ENCODE measurements around the gene CHD1.

The CHD1 gene

DNA sequence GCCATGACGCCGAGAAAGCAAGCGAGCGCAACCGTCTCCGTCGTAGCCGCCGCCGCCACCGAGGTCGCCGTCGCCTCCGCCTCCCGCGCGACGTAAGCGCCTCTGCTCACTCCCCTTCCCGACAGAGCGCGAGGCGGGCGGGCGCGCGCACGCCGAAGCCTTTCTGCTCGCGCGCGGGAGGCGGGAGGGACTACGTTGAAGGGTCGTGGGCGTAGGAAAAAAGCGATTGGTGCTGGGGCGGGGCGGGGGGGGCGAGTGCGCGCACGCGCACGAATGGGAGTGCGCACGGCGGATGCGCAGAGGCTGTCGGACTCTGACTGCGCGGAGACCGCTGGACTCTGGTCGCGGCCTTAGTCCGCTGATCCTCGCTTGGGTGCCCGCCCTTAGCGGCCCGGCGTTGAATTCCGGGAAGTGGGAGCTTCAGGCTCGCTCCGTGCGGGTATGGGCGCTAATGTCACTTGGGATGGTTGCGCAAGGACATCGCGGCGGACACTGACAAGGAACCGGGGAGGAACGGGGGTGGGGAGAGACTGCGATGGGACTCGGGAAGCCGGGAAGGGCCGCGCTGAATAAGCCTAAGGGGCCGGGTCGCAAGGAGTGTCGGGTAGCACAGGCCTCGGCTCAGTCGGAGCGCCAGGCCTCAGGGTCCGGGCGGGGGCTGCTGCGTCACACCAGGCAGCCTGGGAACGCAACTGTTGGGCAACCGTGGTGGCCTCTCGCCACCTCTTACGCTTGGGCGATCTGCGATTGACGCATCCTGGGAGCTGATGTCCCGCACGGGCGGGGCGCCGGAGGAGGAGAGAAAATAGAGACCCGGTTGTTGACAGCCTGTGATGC, at the start of gene CHD1:
Gene CHD1, minus strand, starts transcription at position 135 of the 837 bp plus-strand sequence. CDS start 2,621 bp downstream, outside the sequence.
- TF ChIP-seq TARDBP (IDR thresholded peaks at IDR 0.05), result no peak
- no peak for TF ChIP-seq FOXM1 (IDR thresholded peaks at IDR 0.05; ENCODE audit: borderline replicate concordance)
- TF ChIP-seq SUZ12 (IDR thresholded peaks at IDR 0.05), result no peak
- TF ChIP-seq BHLHE40 (IDR thresholded peaks at IDR 0.05; ENCODE audit: borderline replicate concordance), result no peak
- peak; percentile 47 for TF ChIP-seq ELF4 (IDR thresholded peaks at IDR 0.05)
- TF ChIP-seq FOXA1 (IDR thresholded peaks at IDR 0.05), result no peak
- TF ChIP-seq, protein P1, sequence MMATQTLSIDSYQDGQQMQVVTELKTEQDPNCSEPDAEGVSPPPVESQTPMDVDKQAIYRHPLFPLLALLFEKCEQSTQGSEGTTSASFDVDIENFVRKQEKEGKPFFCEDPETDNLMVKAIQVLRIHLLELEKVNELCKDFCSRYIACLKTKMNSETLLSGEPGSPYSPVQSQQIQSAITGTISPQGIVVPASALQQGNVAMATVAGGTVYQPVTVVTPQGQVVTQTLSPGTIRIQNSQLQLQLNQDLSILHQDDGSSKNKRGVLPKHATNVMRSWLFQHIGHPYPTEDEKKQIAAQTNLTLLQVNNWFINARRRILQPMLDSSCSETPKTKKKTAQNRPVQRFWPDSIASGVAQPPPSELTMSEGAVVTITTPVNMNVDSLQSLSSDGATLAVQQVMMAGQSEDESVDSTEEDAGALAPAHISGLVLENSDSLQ (IDR thresholded peaks at IDR 0.05), result peak; percentile 96
- TF ChIP-seq L3MBTL2 (conservative IDR thresholded peaks at IDR 0.05), result peak; percentile 23; the same call in 1 of the 2 replicates
- no peak; the same call in 1 of the 2 replicates for TF ChIP-seq LEF1 (IDR thresholded peaks at IDR 0.05; ENCODE audit: borderline replicate concordance)
- TF ChIP-seq ARNT (IDR thresholded peaks at IDR 0.05), result no peak
- no peak for TF ChIP-seq FOXK2 (IDR thresholded peaks at IDR 0.05)
- no peak for TF ChIP-seq SP1 (IDR thresholded peaks at IDR 0.05)
- ChIA-PET POLR2A (interaction anchor here (0.6 to 2.4 kb wide), 17 partner anchors 11 to 127 kb away, joined by 3 to 23 read pairs (median 4); no protein-coding TSS in a partner anchor), CTCF (interaction anchor here (0.9 kb wide), 1 partner anchor 21 kb away, joined by 3 read pairs; no protein-coding TSS in a partner anchor)
- DNase-seq (ENCODE audit: extremely low spot score), result peak; percentile 86

DNA sequence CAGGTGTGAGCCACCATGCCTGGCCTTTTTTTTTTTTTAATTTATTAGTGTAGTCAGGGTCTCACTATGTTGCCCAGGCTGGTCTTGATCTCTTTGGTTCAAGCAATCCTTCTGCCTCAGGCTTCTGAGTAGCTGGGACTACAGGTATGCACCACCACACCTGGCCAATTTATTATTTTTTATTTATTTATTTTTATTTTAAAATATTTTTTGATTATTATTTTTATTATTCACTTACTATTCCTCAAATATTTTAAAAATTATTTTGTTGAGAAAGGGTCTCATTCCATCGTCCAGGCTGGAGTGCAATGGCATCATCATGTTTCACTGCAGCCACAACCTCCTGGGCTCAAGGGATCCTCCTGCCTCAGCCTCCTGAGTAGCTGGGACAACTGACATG, 49.7 kb upstream of the CHD1 start:
- ChIA-PET POLR2A (no interaction called here), CTCF (no interaction called here)
- TF ChIP-seq FOXM1 (IDR thresholded peaks at IDR 0.05; ENCODE audit: borderline replicate concordance), result no peak
- TF ChIP-seq ZNF384 (IDR thresholded peaks at IDR 0.05), result no peak
- no peak for DNase-seq (ENCODE audit: extremely low spot score)

DNA sequence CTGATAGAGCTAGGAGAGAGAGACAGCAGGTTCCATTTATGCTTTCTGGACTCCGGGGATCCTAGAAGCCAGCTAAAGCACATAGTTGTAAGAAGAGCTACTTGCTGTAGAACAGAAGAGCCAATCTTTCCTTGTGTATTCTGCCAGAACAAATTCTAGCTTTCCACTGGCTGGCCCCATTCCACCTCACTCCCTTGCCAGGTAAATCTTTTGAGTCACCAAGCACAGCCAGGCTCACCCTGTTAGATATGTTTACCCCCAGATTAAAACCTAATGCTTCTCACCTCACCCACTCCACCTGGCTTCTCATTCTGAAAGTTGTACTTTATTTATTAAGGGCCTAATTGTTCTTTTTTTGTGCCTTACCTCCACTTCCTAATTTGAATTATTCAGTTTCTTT, 48.9 kb upstream of the CHD1 start:
- POLR2A ChIA-PET, result no interaction called here
- TF ChIP-seq SP1 (IDR thresholded peaks at IDR 0.05), result no peak
- no peak for TF ChIP-seq ARNT (IDR thresholded peaks at IDR 0.05)
- CTCF ChIA-PET, result no interaction called here

DNA sequence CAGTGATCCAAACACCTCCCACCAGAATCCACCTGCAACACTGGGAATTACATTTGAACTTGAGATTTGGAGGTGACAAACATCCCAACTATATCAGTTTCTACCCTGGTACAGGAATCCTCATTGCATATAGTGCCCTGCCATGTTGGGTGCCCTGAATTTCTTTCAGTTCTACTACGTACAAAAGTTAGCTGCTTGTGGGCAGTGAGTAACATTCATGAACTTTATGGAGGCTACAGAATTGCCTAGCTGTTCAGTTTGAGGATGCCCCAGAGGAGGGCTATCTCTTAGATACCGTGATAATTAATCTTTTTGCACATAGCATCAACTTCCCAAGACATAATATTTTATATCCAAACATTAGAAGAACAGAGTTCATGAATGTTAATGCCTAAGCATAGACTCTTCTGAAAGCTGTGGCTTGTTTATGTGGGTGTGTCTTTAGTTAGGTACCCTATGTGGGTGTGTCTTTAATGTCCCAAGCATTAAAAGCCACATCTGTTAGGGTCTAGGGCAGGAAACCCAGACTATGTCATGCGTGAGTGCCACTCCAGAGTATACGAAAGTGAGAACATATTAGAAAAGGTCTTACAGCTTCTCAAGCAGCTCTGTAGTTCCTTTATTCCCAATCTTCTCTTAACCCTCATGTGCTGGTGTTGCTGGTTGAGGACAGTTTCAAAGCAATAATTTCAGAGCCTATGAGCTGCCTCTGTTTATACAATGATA, 47.0 kb upstream of the CHD1 start:
- CTCF ChIA-PET, result no interaction called here
- DNase-seq (ENCODE audit: extremely low spot score), result no peak
- POLR2A ChIA-PET, result interaction anchor here (1.5 kb wide), 1 partner anchor 47 kb away, joined by 4 read pairs; the partner anchor contains the start of gene CHD1
- TF ChIP-seq CTBP1 (IDR thresholded peaks at IDR 0.05; ENCODE audit: borderline replicate concordance) (no peak), L3MBTL2 (conservative IDR thresholded peaks at IDR 0.05) (no peak), ELF4 (IDR thresholded peaks at IDR 0.05) (no peak), NFRKB (IDR thresholded peaks at IDR 0.05) (no peak), BHLHE40 (IDR thresholded peaks at IDR 0.05; ENCODE audit: borderline replicate concordance) (no peak), HDGF (IDR thresholded peaks at IDR 0.05; ENCODE audit: borderline replicate concordance) (no peak), FOXA1 (IDR thresholded peaks at IDR 0.05) (no peak), FOXM1 (IDR thresholded peaks at IDR 0.05; ENCODE audit: borderline replicate concordance) (no peak), FOXK2 (IDR thresholded peaks at IDR 0.05) (no peak), SP1 (IDR thresholded peaks at IDR 0.05) (no peak), LEF1 (IDR thresholded peaks at IDR 0.05; ENCODE audit: borderline replicate concordance) (no peak), ZNF384 (IDR thresholded peaks at IDR 0.05) (no peak)
- TF ChIP-seq, protein P1 (IDR thresholded peaks at IDR 0.05), result no peak

More for the DNA sequence above, 48.9 kb upstream of the CHD1 start:
- DNase-seq (ENCODE audit: extremely low spot score), result no peak

DNA sequence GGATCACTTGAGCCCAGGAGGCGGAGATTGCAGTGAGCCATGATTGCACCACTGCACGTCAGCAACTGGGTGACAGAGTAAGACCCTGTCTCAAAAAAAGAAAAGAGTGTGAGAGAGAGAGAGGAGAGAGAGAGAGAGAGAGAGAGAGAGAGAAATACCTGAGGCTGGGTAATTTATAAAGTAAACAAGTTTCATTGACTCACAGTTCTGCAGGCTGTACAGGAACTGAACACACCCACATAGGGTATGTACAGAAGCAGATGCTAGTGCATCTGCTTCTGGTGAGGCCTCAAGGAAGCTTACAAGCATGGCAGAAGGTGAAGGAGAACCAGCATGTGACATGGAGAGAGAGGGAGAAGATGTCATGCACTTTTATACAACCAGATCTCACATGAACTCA, 46.4 kb upstream of the CHD1 start:
- TF ChIP-seq, protein P1 (IDR thresholded peaks at IDR 0.05), result no peak
- TF ChIP-seq CTBP1 (IDR thresholded peaks at IDR 0.05; ENCODE audit: borderline replicate concordance), result no peak
- TF ChIP-seq L3MBTL2 (conservative IDR thresholded peaks at IDR 0.05), result no peak
- no peak for TF ChIP-seq FOXA1 (IDR thresholded peaks at IDR 0.05)
- no peak for TF ChIP-seq ZNF384 (IDR thresholded peaks at IDR 0.05)
- no peak for TF ChIP-seq FOXM1 (IDR thresholded peaks at IDR 0.05; ENCODE audit: borderline replicate concordance)
- no peak for TF ChIP-seq BHLHE40 (IDR thresholded peaks at IDR 0.05; ENCODE audit: borderline replicate concordance)
- TF ChIP-seq HDGF (IDR thresholded peaks at IDR 0.05; ENCODE audit: borderline replicate concordance), result no peak
- TF ChIP-seq TARDBP (IDR thresholded peaks at IDR 0.05), result no peak
- TF ChIP-seq ARNT (IDR thresholded peaks at IDR 0.05), result no peak
- no peak for TF ChIP-seq SP1 (IDR thresholded peaks at IDR 0.05)
- TF ChIP-seq FOXK2 (IDR thresholded peaks at IDR 0.05), result no peak
- TF ChIP-seq SUZ12 (IDR thresholded peaks at IDR 0.05), result no peak
- no peak for TF ChIP-seq NFRKB (IDR thresholded peaks at IDR 0.05)
- no peak for TF ChIP-seq LEF1 (IDR thresholded peaks at IDR 0.05; ENCODE audit: borderline replicate concordance)
- no peak for TF ChIP-seq ELF4 (IDR thresholded peaks at IDR 0.05)
- POLR2A ChIA-PET, result interaction anchor here (1.5 kb wide), 1 partner anchor 46 kb away, joined by 4 read pairs; the partner anchor contains the start of gene CHD1
- no peak for DNase-seq (ENCODE audit: extremely low spot score)
- CTCF ChIA-PET, result no interaction called here

DNA sequence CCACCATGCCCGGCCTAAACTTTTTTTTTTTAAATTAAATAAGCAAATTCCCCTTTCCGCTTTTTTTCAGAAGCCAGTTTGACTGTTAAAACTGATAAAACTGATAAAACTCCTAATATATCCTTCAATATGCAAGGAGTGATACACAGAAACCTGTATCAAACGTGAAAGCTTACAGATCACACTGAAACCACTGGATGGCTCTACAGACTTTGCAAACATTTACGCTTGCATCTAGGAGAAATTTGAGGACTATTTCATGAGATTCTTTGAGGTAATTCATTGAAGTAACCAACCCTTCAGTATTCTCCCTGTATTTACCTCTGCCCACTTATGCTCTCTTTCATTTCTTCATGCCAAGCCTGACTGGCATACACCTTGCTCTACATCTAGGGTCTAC, 40.6 kb upstream of the CHD1 start:
- DNase-seq (ENCODE audit: extremely low spot score), result no peak
- ChIA-PET CTCF (no interaction called here), POLR2A (no interaction called here)
- no peak for TF ChIP-seq SP1 (IDR thresholded peaks at IDR 0.05)
- no peak for TF ChIP-seq TARDBP (IDR thresholded peaks at IDR 0.05)
- TF ChIP-seq BHLHE40 (IDR thresholded peaks at IDR 0.05; ENCODE audit: borderline replicate concordance), result no peak
- TF ChIP-seq, protein P1 (IDR thresholded peaks at IDR 0.05), result no peak
- no peak for TF ChIP-seq SUZ12 (IDR thresholded peaks at IDR 0.05)
- no peak for TF ChIP-seq LEF1 (IDR thresholded peaks at IDR 0.05; ENCODE audit: borderline replicate concordance)
- TF ChIP-seq FOXK2 (IDR thresholded peaks at IDR 0.05), result no peak

Measured in HEK293T (cell line).